Measurements from ENCODE around the gene MYEOV.

Gene MYEOV

DNA sequence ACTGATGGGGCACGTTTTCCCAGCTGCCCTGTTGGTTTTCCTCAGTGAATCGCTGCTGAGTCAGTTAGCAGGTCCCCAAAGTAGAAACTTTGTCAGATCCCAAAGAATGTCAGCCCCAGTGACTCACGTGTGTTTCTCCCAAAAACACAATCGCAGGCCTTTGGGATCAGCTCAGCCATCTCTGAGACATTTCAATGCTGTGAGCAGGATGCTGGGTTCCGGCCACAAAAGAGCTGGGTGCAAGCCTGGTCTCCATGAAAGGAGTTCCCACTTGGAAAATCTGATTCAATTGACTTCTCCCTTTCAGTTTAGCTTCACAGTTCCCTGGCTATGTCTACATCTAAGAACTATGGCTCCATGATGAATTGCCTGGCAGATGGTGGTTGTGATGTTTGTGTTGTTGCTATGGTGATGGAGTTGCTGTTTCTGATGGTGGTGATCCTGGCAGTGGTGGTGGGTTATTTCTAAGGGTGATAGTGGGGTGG lies 28.0 kb downstream of the MYEOV start:
- Histone ChIP-seq H4K20me1 (ENCODE audit: insufficient read depth, low read length) (no peaks in the 10 kb centered on the region), H3K79me2 (ENCODE audit: low read length) (peaks cover 88% of the 10 kb centered on the region), H3K36me3 (replicated peaks; ENCODE audit: insufficient read depth, low read length) (no peaks in the 10 kb centered on the region), H3K27me3 (replicated peaks; ENCODE audit: insufficient read depth, low read length) (no peaks in the 10 kb centered on the region), H2AFZ (ENCODE audit: low read length) (no peak overlapping the region), H3K4me1 (ENCODE audit: low read length) (no peaks in the 10 kb centered on the region), H3K4me2 (ENCODE audit: low read depth, low read length) (no peak overlapping the region), H3K4me3 (ENCODE audit: low read length) (no peak overlapping the region), H3K27ac (ENCODE audit: low read length) (no peak overlapping the region), H3K9ac (ENCODE audit: low read length) (no peak overlapping the region), H3K9me2 (replicated peaks; ENCODE audit: insufficient read depth, low read length) (no peaks in the 10 kb centered on the region), H3K9me3 (replicated peaks; ENCODE audit: insufficient read depth, low read length) (no peaks in the 10 kb centered on the region), H3F3A (ENCODE audit: insufficient read depth, low read length) (no peaks in the 10 kb centered on the region)
- TF ChIP-seq EZH2 (optimal IDR thresholded peaks at IDR 0.05; ENCODE audit: low read depth, low read length) (no peak), EZH2phosphoT487 (IDR thresholded peaks at IDR 0.05; ENCODE audit: low read length) (no peak)
- TF ChIP-seq, protein P1, sequence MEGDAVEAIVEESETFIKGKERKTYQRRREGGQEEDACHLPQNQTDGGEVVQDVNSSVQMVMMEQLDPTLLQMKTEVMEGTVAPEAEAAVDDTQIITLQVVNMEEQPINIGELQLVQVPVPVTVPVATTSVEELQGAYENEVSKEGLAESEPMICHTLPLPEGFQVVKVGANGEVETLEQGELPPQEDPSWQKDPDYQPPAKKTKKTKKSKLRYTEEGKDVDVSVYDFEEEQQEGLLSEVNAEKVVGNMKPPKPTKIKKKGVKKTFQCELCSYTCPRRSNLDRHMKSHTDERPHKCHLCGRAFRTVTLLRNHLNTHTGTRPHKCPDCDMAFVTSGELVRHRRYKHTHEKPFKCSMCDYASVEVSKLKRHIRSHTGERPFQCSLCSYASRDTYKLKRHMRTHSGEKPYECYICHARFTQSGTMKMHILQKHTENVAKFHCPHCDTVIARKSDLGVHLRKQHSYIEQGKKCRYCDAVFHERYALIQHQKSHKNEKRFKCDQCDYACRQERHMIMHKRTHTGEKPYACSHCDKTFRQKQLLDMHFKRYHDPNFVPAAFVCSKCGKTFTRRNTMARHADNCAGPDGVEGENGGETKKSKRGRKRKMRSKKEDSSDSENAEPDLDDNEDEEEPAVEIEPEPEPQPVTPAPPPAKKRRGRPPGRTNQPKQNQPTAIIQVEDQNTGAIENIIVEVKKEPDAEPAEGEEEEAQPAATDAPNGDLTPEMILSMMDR (IDR thresholded peaks at IDR 0.05; ENCODE audit: low read length): no peak
- no peak for DNase-seq

DNA sequence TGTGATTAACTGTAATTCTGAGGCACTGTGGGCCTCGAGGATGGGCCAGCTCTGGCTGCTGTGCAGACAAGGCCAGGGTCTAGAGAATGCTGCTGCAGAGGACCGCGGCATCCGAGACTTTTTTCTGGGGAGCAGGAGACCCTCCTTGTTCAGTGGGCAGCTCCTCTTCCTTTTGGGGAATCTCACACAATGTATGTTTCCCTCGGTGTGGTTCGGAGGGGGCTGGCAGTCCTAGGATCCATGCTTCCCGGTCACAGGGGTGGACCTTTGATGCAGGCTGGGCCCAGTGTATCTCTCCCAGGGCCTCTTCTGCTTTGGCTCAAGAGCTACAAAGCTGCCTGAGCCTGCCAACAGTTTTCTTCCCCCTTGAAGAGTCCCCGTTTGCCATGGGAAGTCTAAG lies 31.5 kb downstream of the MYEOV start:
- no peaks in the 10 kb centered on the region for H3K36me3 ChIP-seq (replicated peaks; ENCODE audit: insufficient read depth, low read length)
- H3K79me2 ChIP-seq (ENCODE audit: low read length): peaks cover 66% of the 10 kb centered on the region
- H3K4me1 ChIP-seq (ENCODE audit: low read length): no peaks in the 10 kb centered on the region
- H3F3A ChIP-seq (ENCODE audit: insufficient read depth, low read length): no peaks in the 10 kb centered on the region
- no peaks in the 10 kb centered on the region for H3K9me2 ChIP-seq (replicated peaks; ENCODE audit: insufficient read depth, low read length)
- no peak overlapping the region for H3K27ac ChIP-seq (ENCODE audit: low read length)
- H3K4me3 ChIP-seq (ENCODE audit: low read length): no peak overlapping the region
- H3K27me3 ChIP-seq (replicated peaks; ENCODE audit: insufficient read depth, low read length): no peaks in the 10 kb centered on the region
- H4K20me1 ChIP-seq (ENCODE audit: insufficient read depth, low read length): no peaks in the 10 kb centered on the region
- no peak overlapping the region for H2AFZ ChIP-seq (ENCODE audit: low read length)
- no peaks in the 10 kb centered on the region for H3K9me3 ChIP-seq (replicated peaks; ENCODE audit: insufficient read depth, low read length)
- DNase-seq: no peak
- no peak overlapping the region for H3K9ac ChIP-seq (ENCODE audit: low read length)
- no peak overlapping the region for H3K4me2 ChIP-seq (ENCODE audit: low read depth, low read length)
- TF ChIP-seq EZH2phosphoT487 (IDR thresholded peaks at IDR 0.05; ENCODE audit: low read length): no peak
- TF ChIP-seq EZH2 (optimal IDR thresholded peaks at IDR 0.05; ENCODE audit: low read depth, low read length): no peak
- TF ChIP-seq, protein P1 (IDR thresholded peaks at IDR 0.05; ENCODE audit: low read length): no peak

DNA sequence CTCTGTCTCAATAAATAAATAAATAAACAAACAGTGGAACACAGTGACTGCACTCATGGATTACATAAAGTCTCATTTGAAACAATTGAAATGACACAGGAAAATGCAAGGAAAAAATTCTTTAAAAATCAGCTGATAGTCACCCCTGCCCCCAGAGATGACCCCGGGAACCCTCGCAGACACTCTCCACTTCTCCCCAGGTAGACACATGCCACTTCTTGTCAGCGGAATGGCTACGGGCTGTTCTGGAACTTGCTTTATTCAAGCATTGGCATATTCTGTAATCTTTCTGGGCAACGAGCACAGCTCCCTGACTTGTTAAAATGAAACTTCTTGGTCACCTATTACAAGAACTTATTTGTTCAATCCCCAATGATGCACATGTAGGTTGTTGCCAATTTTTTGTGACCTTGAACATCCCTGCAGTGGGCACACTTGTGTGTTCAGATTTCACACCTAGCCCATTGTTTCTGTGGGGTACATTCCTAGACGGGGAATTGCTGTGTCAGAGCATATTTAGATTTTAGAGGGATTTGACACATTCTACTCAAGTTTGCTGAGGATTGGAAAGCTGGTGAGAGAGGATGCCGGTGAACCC lies 32.8 kb downstream of the MYEOV start:
- Histone ChIP-seq H3K4me1 (ENCODE audit: low read length) (no peaks in the 10 kb centered on the region), H3K4me2 (ENCODE audit: low read depth, low read length) (no peak overlapping the region), H4K20me1 (ENCODE audit: insufficient read depth, low read length) (no peaks in the 10 kb centered on the region), H3K9ac (ENCODE audit: low read length) (no peak overlapping the region), H3K36me3 (replicated peaks; ENCODE audit: insufficient read depth, low read length) (no peaks in the 10 kb centered on the region), H3F3A (ENCODE audit: insufficient read depth, low read length) (no peaks in the 10 kb centered on the region), H3K9me3 (replicated peaks; ENCODE audit: insufficient read depth, low read length) (no peaks in the 10 kb centered on the region), H3K79me2 (ENCODE audit: low read length) (peaks cover 64% of the 10 kb centered on the region), H3K9me2 (replicated peaks; ENCODE audit: insufficient read depth, low read length) (no peaks in the 10 kb centered on the region), H2AFZ (ENCODE audit: low read length) (no peak overlapping the region), H3K4me3 (ENCODE audit: low read length) (no peak overlapping the region), H3K27ac (ENCODE audit: low read length) (no peak overlapping the region), H3K27me3 (replicated peaks; ENCODE audit: insufficient read depth, low read length) (no peaks in the 10 kb centered on the region)
- TF ChIP-seq EZH2phosphoT487 (IDR thresholded peaks at IDR 0.05; ENCODE audit: low read length) (no peak), EZH2 (optimal IDR thresholded peaks at IDR 0.05; ENCODE audit: low read depth, low read length) (no peak)
- TF ChIP-seq, protein P1 (IDR thresholded peaks at IDR 0.05; ENCODE audit: low read length): no peak
- DNase-seq: no peak
